ENCODE results near the gene SEMA3F. TPM values are rescaled to one million over a fixed set of nuclear protein-coding genes. Genes with fewer than 3 reads are reported as not detected.

The SEMA3F gene
- total RNA-seq, 3 donors from 2014 or later (not counting 1 experiment from before 2014, with no cell fraction given), result 0.16 to 1.1 (median 0.78) TPM

DNA sequence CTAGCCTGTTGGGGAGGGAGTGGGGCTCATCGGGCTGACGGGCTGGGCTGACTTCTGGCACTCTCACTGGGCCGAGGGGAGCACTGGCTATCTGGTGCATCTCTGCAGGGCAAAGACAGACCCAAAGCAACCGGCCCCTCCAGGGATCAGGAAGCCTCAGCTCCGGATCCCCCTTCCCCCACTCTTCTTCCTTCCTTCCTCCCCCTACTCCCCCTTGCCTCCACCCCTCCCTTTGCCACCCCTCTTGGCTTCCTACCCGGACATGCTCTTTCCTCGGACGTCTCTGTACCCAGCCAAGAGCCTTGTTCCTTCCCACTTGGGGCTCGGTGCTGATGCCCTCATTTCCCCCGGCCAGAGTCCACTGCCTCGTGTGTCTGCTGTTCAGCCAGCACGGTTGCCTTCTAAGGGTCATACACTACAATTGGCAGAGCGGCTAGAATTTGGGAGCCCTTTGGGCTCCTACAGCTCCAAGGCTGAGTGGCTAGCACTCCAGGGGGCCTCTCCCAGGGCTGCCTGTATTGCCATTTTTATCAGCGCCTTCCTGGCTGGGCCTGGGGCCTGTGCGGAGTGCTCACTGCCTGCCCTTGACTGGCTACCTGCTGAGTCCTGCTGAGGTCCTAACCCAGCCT lies 10.9 kb downstream of the SEMA3F start:
- H3K9me3 ChIP-seq (ENCODE audit: control insufficient read depth, insufficient read depth, low read length), result no peaks in the 10 kb centered on the region
- H3K36me3 Mint-ChIP-seq, result no peaks in the 10 kb centered on the region
- no peaks in the 10 kb centered on the region for H3K36me3 ChIP-seq (ENCODE audit: control insufficient read depth, insufficient read depth, low read length)
- H3K27ac ChIP-seq (ENCODE audit: low read length), result no peak overlapping the region
- H3K4me3 ChIP-seq (ENCODE audit: low read length), result no peak overlapping the region
- DNase-seq (no peak), ATAC-seq (no peak)
- H3K4me1 Mint-ChIP-seq, result no peaks in the 10 kb centered on the region
- H3K4me3 Mint-ChIP-seq, result no peak overlapping the region
- TF ChIP-seq, protein P1, sequence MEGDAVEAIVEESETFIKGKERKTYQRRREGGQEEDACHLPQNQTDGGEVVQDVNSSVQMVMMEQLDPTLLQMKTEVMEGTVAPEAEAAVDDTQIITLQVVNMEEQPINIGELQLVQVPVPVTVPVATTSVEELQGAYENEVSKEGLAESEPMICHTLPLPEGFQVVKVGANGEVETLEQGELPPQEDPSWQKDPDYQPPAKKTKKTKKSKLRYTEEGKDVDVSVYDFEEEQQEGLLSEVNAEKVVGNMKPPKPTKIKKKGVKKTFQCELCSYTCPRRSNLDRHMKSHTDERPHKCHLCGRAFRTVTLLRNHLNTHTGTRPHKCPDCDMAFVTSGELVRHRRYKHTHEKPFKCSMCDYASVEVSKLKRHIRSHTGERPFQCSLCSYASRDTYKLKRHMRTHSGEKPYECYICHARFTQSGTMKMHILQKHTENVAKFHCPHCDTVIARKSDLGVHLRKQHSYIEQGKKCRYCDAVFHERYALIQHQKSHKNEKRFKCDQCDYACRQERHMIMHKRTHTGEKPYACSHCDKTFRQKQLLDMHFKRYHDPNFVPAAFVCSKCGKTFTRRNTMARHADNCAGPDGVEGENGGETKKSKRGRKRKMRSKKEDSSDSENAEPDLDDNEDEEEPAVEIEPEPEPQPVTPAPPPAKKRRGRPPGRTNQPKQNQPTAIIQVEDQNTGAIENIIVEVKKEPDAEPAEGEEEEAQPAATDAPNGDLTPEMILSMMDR (IDR thresholded peaks at IDR 0.05), result no peak
- H3K9me3 Mint-ChIP-seq, result no peaks in the 10 kb centered on the region
- H3K4me1 ChIP-seq (ENCODE audit: control insufficient read depth, insufficient read depth, low read length), result no peaks in the 10 kb centered on the region
- intact Hi-C loops (cut with micrococcal nuclease), result no loop called here
- WGBS (ENCODE audit: insufficient coverage), result 56% methylated on average over 15 of the region's 15 CpGs
- H3K27me3 Mint-ChIP-seq (ENCODE audit: low read depth in 2 of 2), result no peaks in the 10 kb centered on the region
- H3K27ac Mint-ChIP-seq, result no peak overlapping the region
- no peaks in the 10 kb centered on the region for H3K27me3 ChIP-seq (ENCODE audit: control insufficient read depth, insufficient read depth, low read length)

DNA sequence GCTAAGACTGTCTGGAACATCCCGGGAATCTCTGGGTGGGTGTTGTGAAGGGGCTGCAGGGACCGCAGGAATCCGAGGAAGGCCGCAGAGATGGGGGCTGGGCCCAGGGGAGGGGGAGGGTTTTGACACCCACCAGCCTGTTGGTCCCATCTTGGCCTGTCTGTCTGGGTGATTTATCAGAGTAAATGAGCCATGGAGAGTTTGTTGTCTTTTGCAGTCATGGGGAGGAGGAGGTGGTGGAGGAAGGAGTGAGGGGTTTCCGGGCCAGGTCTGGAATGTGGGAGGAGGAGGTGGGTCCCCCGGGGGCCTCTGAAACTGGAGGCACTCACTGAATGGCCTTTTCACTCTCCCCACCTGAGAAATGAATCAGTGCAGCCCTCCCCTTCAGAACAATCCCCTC lies 11.5 kb downstream of the SEMA3F start:
- ATAC-seq, result no peak
- no peak for DNase-seq
- Mint-ChIP-seq H3K36me3 (no peaks in the 10 kb centered on the region), H3K4me1 (no peaks in the 10 kb centered on the region), H3K27me3 (ENCODE audit: low read depth in 2 of 2) (no peaks in the 10 kb centered on the region), H3K4me3 (no peak overlapping the region), H3K9me3 (no peaks in the 10 kb centered on the region), H3K27ac (no peak overlapping the region)
- Histone ChIP-seq H3K4me3 (ENCODE audit: low read length) (no peak overlapping the region), H3K4me1 (ENCODE audit: control insufficient read depth, insufficient read depth, low read length) (no peaks in the 10 kb centered on the region), H3K27me3 (ENCODE audit: control insufficient read depth, insufficient read depth, low read length) (no peaks in the 10 kb centered on the region), H3K36me3 (ENCODE audit: control insufficient read depth, insufficient read depth, low read length) (no peaks in the 10 kb centered on the region), H3K27ac (ENCODE audit: low read length) (no peak overlapping the region), H3K9me3 (ENCODE audit: control insufficient read depth, insufficient read depth, low read length) (no peaks in the 10 kb centered on the region)
- TF ChIP-seq, protein P1 (IDR thresholded peaks at IDR 0.05), result no peak
- 77% methylated on average over 6 of the region's 6 CpGs for WGBS (ENCODE audit: insufficient coverage)
- intact Hi-C loops (cut with micrococcal nuclease), result no loop called here

DNA sequence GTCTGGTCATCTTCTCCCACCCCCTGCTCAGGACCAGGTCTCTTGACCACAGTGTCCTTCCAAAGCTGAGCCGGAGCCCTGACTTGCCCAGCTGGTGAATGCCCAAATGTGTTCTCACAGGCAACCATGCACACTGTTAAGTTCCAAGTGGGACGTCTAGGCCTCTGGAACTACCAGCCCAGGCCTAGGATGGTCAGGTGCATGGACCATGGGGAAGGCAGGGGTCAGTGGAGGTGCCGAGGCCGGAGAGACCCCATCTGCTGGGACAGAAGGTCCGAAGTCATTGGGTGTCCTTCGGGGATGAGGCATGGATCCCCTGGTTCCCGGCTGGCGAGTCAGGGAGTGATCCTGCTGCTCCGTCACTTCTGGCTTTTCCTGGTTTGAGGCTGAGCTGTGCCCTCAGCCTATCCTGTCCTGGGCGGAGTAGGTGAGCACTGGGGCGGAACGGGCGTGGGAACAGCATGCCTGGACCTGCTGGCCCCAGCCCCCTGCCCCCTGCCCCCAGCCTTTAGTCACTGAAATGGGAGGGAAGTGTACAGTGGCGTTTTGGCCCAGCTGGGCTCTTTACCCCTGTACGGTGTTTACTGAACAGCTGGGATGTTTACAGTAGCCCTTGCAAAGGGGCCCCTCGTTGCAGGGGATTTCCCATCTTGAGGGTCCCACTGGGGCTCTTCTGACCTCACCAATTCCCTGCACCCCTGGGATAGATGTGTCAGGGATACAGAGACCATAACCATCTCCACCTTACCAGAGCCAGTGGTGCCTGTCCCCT lies 12.1 kb downstream of the SEMA3F start:
- ATAC-seq (no peak), DNase-seq (no peak)
- no peak overlapping the region for H3K4me3 Mint-ChIP-seq
- H3K27ac Mint-ChIP-seq, result no peak overlapping the region
- H3K9me3 Mint-ChIP-seq, result no peaks in the 10 kb centered on the region
- H3K36me3 Mint-ChIP-seq, result no peaks in the 10 kb centered on the region
- no peaks in the 10 kb centered on the region for H3K4me1 Mint-ChIP-seq
- no peaks in the 10 kb centered on the region for H3K9me3 ChIP-seq (ENCODE audit: control insufficient read depth, insufficient read depth, low read length)
- H3K4me1 ChIP-seq (ENCODE audit: control insufficient read depth, insufficient read depth, low read length), result no peaks in the 10 kb centered on the region
- no peaks in the 10 kb centered on the region for H3K27me3 Mint-ChIP-seq (ENCODE audit: low read depth in 2 of 2)
- H3K27ac ChIP-seq (ENCODE audit: low read length), result no peak overlapping the region
- H3K27me3 ChIP-seq (ENCODE audit: control insufficient read depth, insufficient read depth, low read length), result no peaks in the 10 kb centered on the region
- TF ChIP-seq, protein P1 (IDR thresholded peaks at IDR 0.05), result no peak
- H3K4me3 ChIP-seq (ENCODE audit: low read length), result no peak overlapping the region
- H3K36me3 ChIP-seq (ENCODE audit: control insufficient read depth, insufficient read depth, low read length), result no peaks in the 10 kb centered on the region
- WGBS (ENCODE audit: insufficient coverage), result 79% methylated on average over 16 of the region's 16 CpGs
- intact Hi-C loops (cut with micrococcal nuclease), result no loop called here

Data from natural killer cell (primary cell).